ENCODE results near the gene CSRP1. TPM values are rescaled to one million over a fixed set of nuclear protein-coding genes. Genes with fewer than 3 reads are reported as not detected.
"Not testable (repeated sequence)": the region's sequence is repeated elsewhere in the genome, so short reads cannot be mapped to it uniquely, and the experiment has no call there.

CSRP1 gene
- total RNA-seq, 1 donor from 2014 or later: 823 TPM

DNA sequence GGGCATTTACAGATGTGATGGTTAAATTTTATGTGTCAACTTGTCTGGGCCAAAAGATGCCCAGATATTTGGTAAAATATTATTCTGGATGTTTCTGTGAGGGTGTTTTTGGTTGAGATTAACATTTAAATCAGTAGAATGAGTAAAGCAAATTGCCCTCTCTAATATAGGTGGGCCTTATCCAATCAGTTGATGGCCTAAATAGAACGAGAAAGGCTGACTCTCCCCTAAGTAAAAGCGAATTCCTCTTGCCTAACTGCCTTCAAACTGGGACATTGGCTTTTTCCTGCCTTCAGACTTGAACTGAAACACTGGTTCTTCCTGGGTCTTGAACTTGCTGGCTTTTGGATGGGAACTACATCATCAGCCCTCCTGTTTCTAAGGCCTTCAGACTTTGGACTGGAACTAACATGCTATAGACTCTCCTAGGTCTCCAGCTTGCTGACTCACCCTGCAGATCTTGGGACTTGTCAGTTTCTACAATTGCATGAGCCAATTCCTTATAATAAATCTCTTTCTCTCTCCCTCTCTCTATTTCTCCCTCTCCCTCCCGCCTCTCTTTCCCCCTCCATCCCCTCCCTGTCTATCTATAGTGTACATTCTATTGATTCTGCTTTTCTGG is 21.8 kb upstream of the CSRP1 start:
- H3K4me3 ChIP-seq (ENCODE audit: low read depth, low read length): no peak overlapping the region
- no peak for DNase-seq (ENCODE audit: low read depth)
- no peak for TF ChIP-seq CTCF (IDR thresholded peaks at IDR 0.05; ENCODE audit: insufficient read depth, low read length, poor library complexity, severe bottlenecking)
- no peaks in the 10 kb centered on the region for H3K36me3 ChIP-seq (ENCODE audit: control insufficient read depth, insufficient read depth, low read length)
- H3K27me3 ChIP-seq (ENCODE audit: control insufficient read depth, insufficient read depth, low read length): no peaks in the 10 kb centered on the region

DNA sequence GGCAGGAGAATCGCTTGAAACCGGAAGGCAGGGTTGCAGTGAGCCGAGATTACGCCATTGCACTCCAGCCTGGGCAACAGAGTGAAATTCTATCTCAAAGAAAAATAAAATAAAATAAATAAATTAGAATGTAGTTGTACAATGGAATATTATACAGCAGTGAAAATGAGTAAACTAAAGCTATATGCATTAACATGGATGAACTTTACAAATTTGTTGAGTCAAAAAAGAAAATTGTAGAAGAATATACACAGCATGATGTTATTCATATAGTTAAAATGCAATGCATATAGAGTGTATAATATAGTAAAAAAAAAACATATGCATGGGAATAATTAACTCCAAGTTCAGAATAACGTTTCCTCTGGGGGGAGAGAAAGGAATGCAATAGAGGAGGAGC is 21.0 kb upstream of the CSRP1 start:
- Histone ChIP-seq H3K4me3 (ENCODE audit: low read depth, low read length) (no peak overlapping the region), H3K36me3 (ENCODE audit: control insufficient read depth, insufficient read depth, low read length) (no peaks in the 10 kb centered on the region), H3K27me3 (ENCODE audit: control insufficient read depth, insufficient read depth, low read length) (no peaks in the 10 kb centered on the region)
- no peak for TF ChIP-seq CTCF (IDR thresholded peaks at IDR 0.05; ENCODE audit: insufficient read depth, low read length, poor library complexity, severe bottlenecking)
- no peak for DNase-seq (ENCODE audit: low read depth)

GRCh38 chr1:201525193-201525778 is 18.4 kb upstream of the CSRP1 start:
- H3K36me3 ChIP-seq (ENCODE audit: control insufficient read depth, insufficient read depth, low read length): no peaks in the 10 kb centered on the region
- no peak for DNase-seq (ENCODE audit: low read depth)
- TF ChIP-seq CTCF (IDR thresholded peaks at IDR 0.05; ENCODE audit: insufficient read depth, low read length, poor library complexity, severe bottlenecking): no peak
- H3K27me3 ChIP-seq (ENCODE audit: control insufficient read depth, insufficient read depth, low read length): no peaks in the 10 kb centered on the region
- H3K4me3 ChIP-seq (ENCODE audit: low read depth, low read length): no peak overlapping the region

DNA sequence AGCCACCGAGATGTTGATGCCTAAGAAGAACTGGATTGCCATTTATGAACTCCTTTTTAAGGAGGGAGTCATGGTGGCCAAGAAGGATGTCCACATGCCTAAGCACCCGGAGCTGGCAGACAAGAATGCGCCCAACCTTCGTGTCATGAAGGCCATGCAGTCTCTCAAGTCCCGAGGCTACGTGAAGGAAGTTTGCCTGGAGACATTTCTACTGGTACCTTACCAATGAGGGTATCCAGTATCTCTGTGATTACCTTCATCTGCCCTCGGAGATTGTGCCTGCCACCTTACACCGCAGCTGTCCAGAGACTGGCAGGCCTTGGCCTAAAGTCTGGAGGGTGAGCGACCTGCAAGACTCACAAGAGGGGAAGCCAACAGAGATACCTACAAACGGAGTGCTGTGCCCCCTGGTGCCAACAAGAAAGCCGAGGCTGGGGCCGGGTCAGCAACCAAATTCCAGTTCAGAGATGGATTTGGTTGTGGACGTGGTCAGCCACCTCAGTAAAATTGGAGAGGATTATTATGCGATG is 13.2 kb upstream of the CSRP1 start:
- H3K4me3 ChIP-seq (ENCODE audit: low read depth, low read length); H3K27me3 ChIP-seq (ENCODE audit: control insufficient read depth, insufficient read depth, low read length); H3K36me3 ChIP-seq (ENCODE audit: control insufficient read depth, insufficient read depth, low read length); DNase-seq (ENCODE audit: low read depth): not testable (repeated sequence)

- Histone ChIP-seq H3K27me3 (ENCODE audit: control insufficient read depth, insufficient read depth, low read length) (no peaks in the 10 kb centered on the region), H3K4me3 (ENCODE audit: low read depth, low read length) (no peak overlapping the region), H3K36me3 (ENCODE audit: control insufficient read depth, insufficient read depth, low read length) (no peaks in the 10 kb centered on the region)
- no peak for TF ChIP-seq CTCF (IDR thresholded peaks at IDR 0.05; ENCODE audit: insufficient read depth, low read length, poor library complexity, severe bottlenecking)
- DNase-seq (ENCODE audit: low read depth): no peak
These were observed 11.1 kb upstream of the CSRP1 start for GRCh38 chr1:201518071-201518470.

DNA sequence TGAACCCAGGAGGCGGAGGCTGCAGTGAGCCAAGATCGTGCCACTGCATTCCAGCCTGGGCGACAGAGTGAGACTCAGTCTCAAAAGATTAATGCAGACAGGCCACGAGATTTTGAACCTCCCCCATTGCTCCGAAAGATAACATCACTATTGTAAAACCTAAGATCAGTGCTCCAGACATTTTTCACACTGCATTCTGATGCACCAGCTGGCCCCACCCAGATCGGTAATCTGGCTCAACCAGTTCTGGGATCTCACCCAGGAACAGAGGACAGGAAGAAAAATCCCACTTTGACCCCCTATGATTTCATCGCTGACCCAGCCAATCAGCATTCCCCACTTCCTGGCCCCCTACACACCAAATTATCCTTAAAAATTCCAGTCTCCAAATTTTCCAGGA is 10.7 kb upstream of the CSRP1 start:
- H3K36me3 ChIP-seq (ENCODE audit: control insufficient read depth, insufficient read depth, low read length): no peaks in the 10 kb centered on the region
- TF ChIP-seq CTCF (IDR thresholded peaks at IDR 0.05; ENCODE audit: insufficient read depth, low read length, poor library complexity, severe bottlenecking): no peak
- no peak for DNase-seq (ENCODE audit: low read depth)
- no peaks in the 10 kb centered on the region for H3K27me3 ChIP-seq (ENCODE audit: control insufficient read depth, insufficient read depth, low read length)
- H3K4me3 ChIP-seq (ENCODE audit: low read depth, low read length): no peak overlapping the region
